Trophoblast cell (in vitro differentiated cells and primary cell): ENCODE measurements around the gene OPRM1.

Experiments used
- DNase-seq, 2 donors: peaks; one replicate each; pipeline ENCODE4 v3.0.0-alpha.2; 2016
- H2AFZ ChIP-seq: 2 replicates; pipeline ENCODE4 v1.6.1; 2013; ENCODE audit warnings: low read length, moderate library complexity, mild to moderate bottlenecking; ENCODE audit not compliant: insufficient read depth, poor library complexity
- H2AK5ac ChIP-seq: 2 replicates; pipeline ENCODE4 v1.6.1; 2013; ENCODE audit warnings: mild to moderate bottlenecking, low read length
- H2BK120ac ChIP-seq: 2 replicates; pipeline ENCODE4 v1.6.1; 2013; ENCODE audit warnings: low read length, mild to moderate bottlenecking, moderate library complexity; ENCODE audit not compliant: insufficient read depth, poor library complexity
- H2BK12ac ChIP-seq: 2 replicates; pipeline ENCODE4 v1.6.1; 2013; ENCODE audit warnings: mild to moderate bottlenecking, low read length, moderate library complexity
- H2BK5ac ChIP-seq: 2 replicates; pipeline ENCODE4 v1.6.1; 2013; ENCODE audit warnings: low read length, low read depth, moderate library complexity, mild to moderate bottlenecking; ENCODE audit not compliant: poor library complexity
- H3K14ac ChIP-seq: 2 replicates; pipeline ENCODE4 v1.6.1; 2013; ENCODE audit warnings: mild to moderate bottlenecking, low read length
- H3K18ac ChIP-seq: 2 replicates; pipeline ENCODE4 v1.6.1; 2013; ENCODE audit warnings: mild to moderate bottlenecking, low read length
- H3K23ac ChIP-seq: 2 replicates; pipeline ENCODE4 v1.6.1; 2013; ENCODE audit warnings: low read length
- H3K27ac ChIP-seq: 2 replicates; pipeline ENCODE4 v1.5.1; 2013; ENCODE audit warnings: low read depth, mild to moderate bottlenecking, inconsistent platforms, low read length, moderate library complexity
- H3K27me3 ChIP-seq: 2 replicates; pipeline ENCODE4 v1.6.1; 2013; ENCODE audit warnings: inconsistent platforms, mild to moderate bottlenecking, low read length, moderate library complexity; ENCODE audit not compliant: insufficient read depth
- H3K36me3 ChIP-seq, 2 experiments: 1 replicate in 1 of 2; 2 replicates in 1 of 2; pipeline ENCODE4 v1.6.1; 2013; ENCODE audit warnings: low read length in 2 of 2, mild to moderate bottlenecking in 2 of 2, moderate library complexity in 1 of 2; ENCODE audit not compliant: insufficient read depth in 2 of 2, control insufficient read depth in 1 of 2
- H3K4ac ChIP-seq: 2 replicates; pipeline ENCODE4 v1.6.1; 2013; ENCODE audit warnings: low read depth, mild to moderate bottlenecking, low read length, moderate library complexity
- H3K4me1 ChIP-seq, 2 experiments: 1 replicate in 1 of 2; 2 replicates in 1 of 2; pipeline ENCODE4 v1.6.1; 2013; ENCODE audit warnings: low read length in 2 of 2, mild to moderate bottlenecking in 2 of 2, moderate library complexity in 1 of 2; ENCODE audit not compliant: insufficient read depth in 2 of 2, control insufficient read depth in 1 of 2
- H3K4me2 ChIP-seq: 2 replicates; pipeline ENCODE4 v1.6.1; 2013; ENCODE audit warnings: inconsistent platforms, mild to moderate bottlenecking, low read length, moderate library complexity
- H3K4me3 ChIP-seq: 2 replicates; pipeline ENCODE4 v1.5.1; 2013; ENCODE audit warnings: mild to moderate bottlenecking, low read depth, low read length, inconsistent platforms
- H3K79me1 ChIP-seq: one replicate; pipeline ENCODE4 v1.6.1; 2013; ENCODE audit warnings: low read length
- H3K79me2 ChIP-seq: 2 replicates; pipeline ENCODE4 v1.6.1; 2013; ENCODE audit warnings: low read length, mild to moderate bottlenecking; ENCODE audit not compliant: control insufficient read depth, insufficient read depth, poor library complexity
- H3K9ac ChIP-seq: 2 replicates; pipeline ENCODE4 v1.6.1; 2013; ENCODE audit warnings: mild to moderate bottlenecking, low read length
- H3K9me3 ChIP-seq: 2 replicates; pipeline ENCODE4 v1.6.1; 2013; ENCODE audit warnings: low read depth, mild to moderate bottlenecking, control low read depth, inconsistent platforms, low read length; ENCODE audit not compliant: insufficient read depth
- H4K12ac ChIP-seq: 2 replicates; pipeline ENCODE4 v1.6.1; 2013; ENCODE audit warnings: low read depth, mild to moderate bottlenecking, low read length, moderate library complexity
- H4K8ac ChIP-seq: 2 replicates; pipeline ENCODE4 v1.6.1; 2013; ENCODE audit warnings: low read depth, mild to moderate bottlenecking, low read length, moderate library complexity
- H4K91ac ChIP-seq: one replicate; pipeline ENCODE4 v1.6.1; 2013; ENCODE audit warnings: low read depth, mild to moderate bottlenecking, low read length, moderate library complexity
- WGBS: extraction: QIAGEN DNeasy Blood & Tissue Kit; methylation state at CpG from one replicate; pipeline ENCODE4 v1.1.7; 2013; ENCODE audit warnings: missing lambda C conversion rate; ENCODE audit not compliant: insufficient read length, insufficient coverage; ENCODE audit errors: extremely low coverage; 5-methylcytosine and 5-hydroxymethylcytosine counted together

The OPRM1 gene

GRCh38 chr6:154232013-154232910 is 193.2 kb downstream of the OPRM1 start:
- H3K4me3 ChIP-seq: no peak overlapping the region
- no peak overlapping the region for H3K4me2 ChIP-seq
- no peaks in the 10 kb centered on the region for H3K9me3 ChIP-seq
- H3K18ac ChIP-seq: no peak overlapping the region
- H3K79me1 ChIP-seq: peaks cover 2% of the 10 kb centered on the region
- H2AK5ac ChIP-seq: no peak overlapping the region
- DNase-seq: peak in 1 of 2 donors; percentile 27
- H3K27me3 ChIP-seq: no peaks in the 10 kb centered on the region
- no peak overlapping the region for H3K9ac ChIP-seq
- H3K4me1 ChIP-seq: peaks cover 0 to 8% of the 10 kb centered on the region in 2 experiments
- no peak overlapping the region for H3K27ac ChIP-seq
- H3K14ac ChIP-seq: no peak overlapping the region
- no peaks in the 10 kb centered on the region for H3K79me2 ChIP-seq
- H4K8ac ChIP-seq: no peak overlapping the region
- no peak overlapping the region for H2BK12ac ChIP-seq
- H2BK5ac ChIP-seq: no peak overlapping the region
- no peak overlapping the region for H4K91ac ChIP-seq
- H3K36me3 ChIP-seq: no peaks in the 10 kb centered on the region
- no peak overlapping the region for H4K12ac ChIP-seq
- H3K4ac ChIP-seq: no peak overlapping the region
- no peak overlapping the region for H2AFZ ChIP-seq
- WGBS: no CpG with 5 or more reads among the region's 7 CpGs
- no peak overlapping the region for H2BK120ac ChIP-seq
- no peak overlapping the region for H3K23ac ChIP-seq

DNA sequence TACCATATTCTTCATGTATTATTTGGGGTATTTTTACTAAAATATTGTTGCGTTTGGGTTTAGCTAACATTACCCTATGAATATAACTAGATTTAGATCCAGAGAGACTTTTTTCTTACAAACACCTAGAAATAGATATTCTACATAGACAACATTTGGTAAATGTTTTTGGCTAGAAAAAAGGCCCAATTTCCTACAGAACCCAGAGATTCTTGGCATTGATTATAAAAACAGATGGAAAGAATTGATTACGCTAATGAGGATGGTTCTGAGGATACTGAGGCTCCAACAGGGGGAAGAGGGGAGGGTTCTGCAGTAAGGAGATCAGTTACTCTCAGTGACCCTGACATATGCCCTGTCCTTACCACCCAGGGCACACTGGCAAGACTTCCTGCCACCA is 194.3 kb downstream of the OPRM1 start:
- H3K4ac ChIP-seq: no peak overlapping the region
- no peak overlapping the region for H3K27ac ChIP-seq
- no peak overlapping the region for H3K4me3 ChIP-seq
- H3K14ac ChIP-seq: no peak overlapping the region
- no peak overlapping the region for H3K4me2 ChIP-seq
- H3K36me3 ChIP-seq: no peaks in the 10 kb centered on the region
- no peak overlapping the region for H2AFZ ChIP-seq
- no CpG with 5 or more reads among the region's 2 CpGs for WGBS
- H2BK120ac ChIP-seq: no peak overlapping the region
- peaks cover 0 to 8% of the 10 kb centered on the region in 2 experiments for H3K4me1 ChIP-seq
- DNase-seq: no peak
- H4K8ac ChIP-seq: no peak overlapping the region
- H3K9me3 ChIP-seq: no peaks in the 10 kb centered on the region
- no peak overlapping the region for H3K23ac ChIP-seq
- no peaks in the 10 kb centered on the region for H3K79me2 ChIP-seq
- no peak overlapping the region for H3K9ac ChIP-seq
- H3K18ac ChIP-seq: no peak overlapping the region
- no peaks in the 10 kb centered on the region for H3K27me3 ChIP-seq
- no peak overlapping the region for H4K12ac ChIP-seq
- H2BK12ac ChIP-seq: no peak overlapping the region
- H2BK5ac ChIP-seq: no peak overlapping the region
- no peak overlapping the region for H4K91ac ChIP-seq
- H2AK5ac ChIP-seq: no peak overlapping the region
- peaks cover 2% of the 10 kb centered on the region for H3K79me1 ChIP-seq

DNA sequence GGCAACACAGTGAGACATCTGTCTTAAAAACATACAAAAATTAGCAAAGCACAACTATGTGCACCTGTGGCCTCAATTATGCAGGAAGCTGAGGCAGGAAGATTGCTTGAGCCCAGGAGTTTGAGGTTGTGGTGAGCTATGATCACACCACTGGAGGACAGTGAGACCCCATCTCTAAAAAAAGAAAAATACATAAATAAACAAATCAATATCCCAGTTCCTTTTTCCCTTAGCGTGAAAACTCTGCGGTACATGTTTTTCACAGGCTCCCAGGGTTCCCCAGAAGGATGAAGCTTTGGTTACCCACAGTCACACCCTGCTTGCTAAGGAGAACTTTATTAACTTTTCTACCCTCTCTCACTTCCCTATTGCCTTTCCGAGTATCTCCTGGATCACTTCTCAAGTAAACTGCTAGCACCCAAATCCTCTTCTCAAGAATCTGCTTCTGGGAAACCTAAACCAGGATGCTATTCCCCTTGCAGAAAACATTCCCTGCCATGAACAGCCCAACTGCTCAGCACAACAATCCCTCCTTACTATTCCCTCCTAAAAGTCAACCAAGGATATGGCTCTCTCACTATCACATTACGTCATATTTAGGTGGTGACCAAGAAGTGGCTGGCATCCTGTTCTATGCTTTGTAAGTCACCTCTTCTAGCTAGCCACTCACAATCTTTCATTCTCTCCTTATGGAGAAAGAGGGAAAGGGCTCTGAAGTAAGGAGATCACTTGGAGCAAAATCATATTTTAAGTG is 195.2 kb downstream of the OPRM1 start:
- Histone ChIP-seq H2BK12ac (no peak overlapping the region), H3K9me3 (no peaks in the 10 kb centered on the region), H3K27me3 (no peaks in the 10 kb centered on the region), H3K36me3 (no peaks in the 10 kb centered on the region), H4K8ac (no peak overlapping the region), H3K4me1 (peaks cover 0 to 5% of the 10 kb centered on the region in 2 experiments), H2AK5ac (no peak overlapping the region), H3K4me2 (no peak overlapping the region), H3K27ac (no peak overlapping the region), H3K79me2 (no peaks in the 10 kb centered on the region), H2AFZ (no peak overlapping the region), H3K9ac (no peak overlapping the region), H2BK5ac (no peak overlapping the region), H2BK120ac (no peak overlapping the region), H3K4me3 (no peak overlapping the region), H4K12ac (no peak overlapping the region), H4K91ac (no peak overlapping the region), H3K79me1 (peaks cover 2% of the 10 kb centered on the region), H3K4ac (no peak overlapping the region), H3K18ac (no peak overlapping the region), H3K14ac (no peak overlapping the region), H3K23ac (no peak overlapping the region)
- DNase-seq: no peak
- WGBS: no CpG with 5 or more reads among the region's 4 CpGs

- no peaks in the 10 kb centered on the region for H3K79me1 ChIP-seq
- DNase-seq: peak; percentile 60 to 92
- no peak overlapping the region for H4K91ac ChIP-seq
- H3K14ac ChIP-seq: no peak overlapping the region
- H2BK5ac ChIP-seq: no peak overlapping the region
- no peak overlapping the region for H3K18ac ChIP-seq
- no peak overlapping the region for H3K4ac ChIP-seq
- no peaks in the 10 kb centered on the region for H3K9me3 ChIP-seq
- H4K8ac ChIP-seq: no peak overlapping the region
- no peaks in the 10 kb centered on the region for H3K36me3 ChIP-seq
- H2BK120ac ChIP-seq: no peak overlapping the region
- H4K12ac ChIP-seq: no peak overlapping the region
- no peak overlapping the region for H3K27ac ChIP-seq
- no peak overlapping the region for H3K4me2 ChIP-seq
- no CpG with 5 or more reads among the region's 4 CpGs for WGBS
- no peak overlapping the region for H3K4me3 ChIP-seq
- H3K79me2 ChIP-seq: no peaks in the 10 kb centered on the region
- no peak overlapping the region for H2AFZ ChIP-seq
- no peak overlapping the region for H2AK5ac ChIP-seq
- no peaks in the 10 kb centered on the region for H3K27me3 ChIP-seq
- no peak overlapping the region for H3K9ac ChIP-seq
- no peak overlapping the region for H2BK12ac ChIP-seq
- H3K23ac ChIP-seq: no peak overlapping the region
- H3K4me1 ChIP-seq: peaks cover 3 to 4% of the 10 kb centered on the region in 2 experiments
Observed at GRCh38 chr6:154236646-154237301, 197.7 kb downstream of the OPRM1 start.
